ENCODE data around the gene RNASE8.

Gene RNASE8

DNA sequence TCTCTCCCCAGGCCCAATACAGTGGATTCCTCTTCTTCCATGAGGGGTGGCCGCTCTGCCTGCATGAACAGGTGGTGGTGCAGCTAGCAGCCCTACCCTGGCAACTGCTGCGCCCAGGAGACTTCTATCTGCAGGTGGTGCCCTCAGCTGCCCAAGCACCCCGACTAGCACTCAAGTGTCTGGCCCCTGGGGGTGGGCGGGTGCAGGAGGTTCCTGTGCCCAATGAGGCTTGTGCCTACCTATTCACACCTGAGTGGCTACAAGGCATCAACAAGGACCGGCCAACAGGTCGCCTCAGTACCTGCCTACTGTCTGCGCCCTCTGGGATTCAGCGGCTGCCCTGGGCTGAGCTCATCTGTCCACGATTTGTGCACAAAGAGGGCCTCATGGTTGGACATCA, 16.3 kb downstream of the RNASE8 start:
- no peak for DNase-seq (ENCODE audit: extremely low read depth, insufficient read length)

DNA sequence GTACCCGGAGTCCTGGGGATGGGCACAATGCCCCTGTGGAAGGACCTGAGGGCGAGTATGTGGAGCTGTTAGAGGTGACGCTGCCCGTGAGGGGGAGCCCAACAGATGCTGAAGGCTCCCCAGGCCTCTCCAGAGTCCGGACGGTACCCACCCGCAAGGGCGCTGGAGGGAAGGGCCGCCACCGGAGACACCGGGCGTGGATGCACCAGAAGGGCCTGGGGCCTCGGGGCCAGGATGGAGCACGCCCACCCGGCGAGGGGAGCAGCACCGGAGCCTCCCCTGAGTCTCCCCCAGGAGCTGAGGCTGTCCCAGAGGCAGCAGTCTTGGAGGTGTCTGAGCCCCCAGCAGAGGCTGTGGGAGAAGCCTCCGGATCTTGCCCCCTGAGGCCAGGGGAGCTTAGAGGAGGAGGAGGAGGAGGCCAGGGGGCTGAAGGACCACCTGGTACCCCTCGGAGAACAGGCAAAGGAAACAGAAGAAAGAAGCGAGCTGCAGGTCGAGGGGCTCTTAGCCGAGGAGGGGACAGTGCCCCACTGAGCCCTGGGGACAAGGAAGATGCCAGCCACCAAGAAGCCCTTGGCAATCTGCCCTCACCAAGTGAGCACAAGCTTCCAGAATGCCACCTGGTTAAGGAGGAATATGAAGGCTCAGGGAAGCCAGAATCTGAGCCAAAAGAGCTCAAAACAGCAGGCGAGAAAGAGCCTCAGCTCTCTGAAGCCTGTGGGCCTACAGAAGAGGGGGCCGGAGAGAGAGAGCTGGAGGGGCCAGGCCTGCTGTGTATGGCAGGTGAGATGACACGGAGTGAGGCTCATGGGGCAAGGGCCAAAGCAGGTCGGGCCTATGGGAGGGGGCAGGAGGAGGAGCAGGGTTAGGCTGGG, 17.0 kb downstream of the RNASE8 start:
- H3K36me3 ChIP-seq (ENCODE audit: control insufficient read depth, insufficient read depth, low read length) = no peaks in the 10 kb centered on the region
- TF ChIP-seq, protein P1, sequence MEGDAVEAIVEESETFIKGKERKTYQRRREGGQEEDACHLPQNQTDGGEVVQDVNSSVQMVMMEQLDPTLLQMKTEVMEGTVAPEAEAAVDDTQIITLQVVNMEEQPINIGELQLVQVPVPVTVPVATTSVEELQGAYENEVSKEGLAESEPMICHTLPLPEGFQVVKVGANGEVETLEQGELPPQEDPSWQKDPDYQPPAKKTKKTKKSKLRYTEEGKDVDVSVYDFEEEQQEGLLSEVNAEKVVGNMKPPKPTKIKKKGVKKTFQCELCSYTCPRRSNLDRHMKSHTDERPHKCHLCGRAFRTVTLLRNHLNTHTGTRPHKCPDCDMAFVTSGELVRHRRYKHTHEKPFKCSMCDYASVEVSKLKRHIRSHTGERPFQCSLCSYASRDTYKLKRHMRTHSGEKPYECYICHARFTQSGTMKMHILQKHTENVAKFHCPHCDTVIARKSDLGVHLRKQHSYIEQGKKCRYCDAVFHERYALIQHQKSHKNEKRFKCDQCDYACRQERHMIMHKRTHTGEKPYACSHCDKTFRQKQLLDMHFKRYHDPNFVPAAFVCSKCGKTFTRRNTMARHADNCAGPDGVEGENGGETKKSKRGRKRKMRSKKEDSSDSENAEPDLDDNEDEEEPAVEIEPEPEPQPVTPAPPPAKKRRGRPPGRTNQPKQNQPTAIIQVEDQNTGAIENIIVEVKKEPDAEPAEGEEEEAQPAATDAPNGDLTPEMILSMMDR (IDR thresholded peaks at IDR 0.05; ENCODE audit: insufficient read depth, low read length, poor library complexity, severe bottlenecking) = no peak

More for the DNA sequence above, 16.3 kb downstream of the RNASE8 start:
- Histone ChIP-seq H3K4me3 (replicated peaks; ENCODE audit: low read depth, low read length) (no peak overlapping the region), H3K36me3 (ENCODE audit: control insufficient read depth, insufficient read depth, low read length) (no peaks in the 10 kb centered on the region), H3K27me3 (replicated peaks; ENCODE audit: control insufficient read depth, insufficient read depth, low read length) (peaks cover 2% of the 10 kb centered on the region)
- TF ChIP-seq, protein P1 (IDR thresholded peaks at IDR 0.05; ENCODE audit: insufficient read depth, low read length, poor library complexity, severe bottlenecking) = no peak

DNA sequence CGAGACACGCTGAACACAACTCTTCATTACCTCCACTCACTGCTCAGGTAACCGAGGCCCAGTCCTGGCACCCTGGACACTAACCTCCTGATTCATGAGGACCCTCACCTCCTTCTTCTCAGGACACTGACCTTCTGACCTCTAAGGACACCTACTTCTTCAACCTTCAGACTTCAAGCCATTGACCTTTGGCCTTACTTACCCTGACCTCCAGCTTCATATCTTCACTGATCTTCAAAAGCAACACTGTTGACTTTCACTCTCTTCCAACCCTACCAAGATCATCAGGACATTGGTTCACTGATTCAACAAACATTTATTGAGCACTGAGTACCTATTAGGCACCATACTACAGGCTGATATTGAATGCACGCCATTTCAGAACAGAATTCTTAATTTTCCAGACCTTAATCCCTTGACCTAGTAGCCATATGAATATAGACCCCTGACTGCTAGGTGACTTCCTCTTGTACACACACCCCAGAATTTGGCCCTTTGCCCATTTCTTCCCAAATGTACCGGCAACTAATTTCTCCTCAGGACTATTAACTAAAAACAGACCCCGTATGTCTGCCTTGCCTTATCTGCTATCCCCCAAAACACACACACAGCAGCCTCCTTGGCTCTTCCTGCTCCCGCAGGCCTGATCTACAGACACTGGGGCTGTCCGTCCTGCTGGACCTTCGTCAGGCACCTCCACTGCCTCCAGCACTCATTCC, 18.3 kb downstream of the RNASE8 start:
- DNase-seq (ENCODE audit: extremely low read depth, insufficient read length) = no peak
- no peaks in the 10 kb centered on the region for H3K36me3 ChIP-seq (ENCODE audit: control insufficient read depth, insufficient read depth, low read length)
- TF ChIP-seq, protein P1 (IDR thresholded peaks at IDR 0.05; ENCODE audit: insufficient read depth, low read length, poor library complexity, severe bottlenecking) = no peak
- H3K4me3 ChIP-seq (replicated peaks; ENCODE audit: low read depth, low read length) = no peak overlapping the region
- H3K27me3 ChIP-seq (replicated peaks; ENCODE audit: control insufficient read depth, insufficient read depth, low read length) = peaks cover 2% of the 10 kb centered on the region

More for the DNA sequence above, 17.0 kb downstream of the RNASE8 start:
- peaks cover 2% of the 10 kb centered on the region for H3K27me3 ChIP-seq (replicated peaks; ENCODE audit: control insufficient read depth, insufficient read depth, low read length)
- no peak for DNase-seq (ENCODE audit: extremely low read depth, insufficient read length)
- no peak overlapping the region for H3K4me3 ChIP-seq (replicated peaks; ENCODE audit: low read depth, low read length)

DNA sequence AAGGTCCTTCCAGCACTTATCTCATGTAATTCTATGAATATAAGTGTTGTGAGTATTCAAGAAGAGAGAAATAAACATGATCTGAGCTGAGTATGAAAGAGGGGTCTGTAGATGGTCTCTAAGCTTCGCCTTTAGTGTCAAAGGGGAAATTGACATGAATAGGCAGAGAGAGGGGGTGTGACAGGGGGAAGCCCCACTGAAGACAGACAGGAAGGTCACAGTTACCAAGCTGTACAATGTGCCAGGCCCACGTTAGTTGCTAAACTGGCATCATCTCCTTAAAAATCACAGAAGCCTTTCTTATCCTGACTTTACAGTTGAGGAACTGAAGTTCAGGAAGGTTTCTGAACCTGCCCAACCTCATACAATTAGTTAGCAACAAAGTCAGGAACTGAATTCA, 20.1 kb downstream of the RNASE8 start:
- TF ChIP-seq, protein P1 (IDR thresholded peaks at IDR 0.05; ENCODE audit: insufficient read depth, low read length, poor library complexity, severe bottlenecking) = no peak
- H3K36me3 ChIP-seq (ENCODE audit: control insufficient read depth, insufficient read depth, low read length) = no peaks in the 10 kb centered on the region
- peaks cover 2% of the 10 kb centered on the region for H3K27me3 ChIP-seq (replicated peaks; ENCODE audit: control insufficient read depth, insufficient read depth, low read length)
- no peak for DNase-seq (ENCODE audit: extremely low read depth, insufficient read length)
- no peak overlapping the region for H3K4me3 ChIP-seq (replicated peaks; ENCODE audit: low read depth, low read length)

DNA sequence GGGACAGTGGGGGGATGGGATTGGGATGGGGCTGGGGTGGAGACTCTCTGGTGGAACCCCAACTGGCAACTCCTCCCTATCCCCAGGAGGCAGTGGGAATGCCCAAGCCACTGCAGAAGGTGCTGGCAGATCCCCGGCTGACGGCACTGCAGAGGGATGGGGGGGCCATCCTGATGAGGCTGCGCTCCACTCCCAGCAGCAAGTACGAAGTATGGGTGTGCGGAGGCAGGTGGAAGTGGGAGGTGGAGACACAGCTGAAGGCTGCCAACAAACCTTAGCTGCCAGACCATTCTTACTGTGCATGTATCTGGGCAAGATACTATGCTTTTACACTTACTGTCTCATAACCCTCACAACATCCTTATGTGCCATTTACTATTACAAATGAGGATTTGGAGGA, 20.7 kb downstream of the RNASE8 start:
- no peak for DNase-seq (ENCODE audit: extremely low read depth, insufficient read length)
- Histone ChIP-seq H3K4me3 (replicated peaks; ENCODE audit: low read depth, low read length) (no peak overlapping the region), H3K36me3 (ENCODE audit: control insufficient read depth, insufficient read depth, low read length) (no peaks in the 10 kb centered on the region), H3K27me3 (replicated peaks; ENCODE audit: control insufficient read depth, insufficient read depth, low read length) (no peaks in the 10 kb centered on the region)
- TF ChIP-seq, protein P1 (IDR thresholded peaks at IDR 0.05; ENCODE audit: insufficient read depth, low read length, poor library complexity, severe bottlenecking) = no peak
